ENCODE data around the gene MCTP1.

GRCh38 chr5:94870511-94871183, 414.2 kb downstream of the MCTP1 start:
- no peak for TF ChIP-seq FOXM1 (IDR thresholded peaks at IDR 0.05; ENCODE audit: borderline replicate concordance)
- no peak for TF ChIP-seq PKNOX1 (IDR thresholded peaks at IDR 0.05)
- no peak for TF ChIP-seq SUZ12 (IDR thresholded peaks at IDR 0.05)
- no peak for TF ChIP-seq SP1 (IDR thresholded peaks at IDR 0.05)
- TF ChIP-seq ELF4 (IDR thresholded peaks at IDR 0.05) = no peak
- no peak for TF ChIP-seq TARDBP (IDR thresholded peaks at IDR 0.05)
- TF ChIP-seq L3MBTL2 (conservative IDR thresholded peaks at IDR 0.05) = no peak
- TF ChIP-seq BHLHE40 (IDR thresholded peaks at IDR 0.05; ENCODE audit: borderline replicate concordance) = no peak
- TF ChIP-seq LEF1 (IDR thresholded peaks at IDR 0.05; ENCODE audit: borderline replicate concordance) = no peak
- TF ChIP-seq HDGF (IDR thresholded peaks at IDR 0.05; ENCODE audit: borderline replicate concordance) = no peak
